K562 (cell line): ENCODE data around the gene PSMB8.

Experiments used
- ATF7 ChIP-seq: fragments of 450-650 bp; IDR thresholded peaks from 2 replicates; pipeline ENCODE4 v1.7.1; 2014; ENCODE audit warnings: mild to moderate bottlenecking, moderate library complexity
- SIN3B ChIP-seq: fragments of 450-650 bp; IDR thresholded peaks from 2 replicates; pipeline ENCODE4 v1.6.1; 2017; ENCODE audit warnings: low read depth, mild to moderate bottlenecking, moderate library complexity
- TGIF2 ChIP-seq: sonication (generic); formaldehyde crosslinking; IDR thresholded peaks from 2 replicates; pipeline ENCODE4 v1.8.1; 2022; ENCODE audit warnings: mild to moderate bottlenecking, missing genetic modification reagents, moderate library complexity
- ZNF175 ChIP-seq: fragments of 200-800 bp; sonication (Bioruptor generic); IDR thresholded peaks from 2 replicates; pipeline ENCODE4 v1.6.1; 2016; ENCODE audit warnings: low read depth, mild to moderate bottlenecking, missing genetic modification characterization, missing compliant biosample characterization
- ZNF184 ChIP-seq: sonication (generic); formaldehyde crosslinking; IDR thresholded peaks from 2 replicates; pipeline ENCODE4 v1.5.0; 2020; ENCODE audit warnings: missing genetic modification reagents
- TF ChIP-seq, protein P1 (sequence below): sonication (generic); IDR thresholded peaks from 2 replicates; pipeline ENCODE4 v1.6.1; 2016

- no peak for TF ChIP-seq ATF7
- no peak for TF ChIP-seq SIN3B
- no peak for TF ChIP-seq ZNF184
- TF ChIP-seq, protein P1, sequence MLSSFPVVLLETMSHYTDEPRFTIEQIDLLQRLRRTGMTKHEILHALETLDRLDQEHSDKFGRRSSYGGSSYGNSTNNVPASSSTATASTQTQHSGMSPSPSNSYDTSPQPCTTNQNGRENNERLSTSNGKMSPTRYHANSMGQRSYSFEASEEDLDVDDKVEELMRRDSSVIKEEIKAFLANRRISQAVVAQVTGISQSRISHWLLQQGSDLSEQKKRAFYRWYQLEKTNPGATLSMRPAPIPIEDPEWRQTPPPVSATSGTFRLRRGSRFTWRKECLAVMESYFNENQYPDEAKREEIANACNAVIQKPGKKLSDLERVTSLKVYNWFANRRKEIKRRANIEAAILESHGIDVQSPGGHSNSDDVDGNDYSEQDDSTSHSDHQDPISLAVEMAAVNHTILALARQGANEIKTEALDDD = no peak; the same call in 1 of the 2 replicates
- TF ChIP-seq ZNF175 (CRISPR knock-in tag) = no peak
- TF ChIP-seq TGIF2 (CRISPR knock-in tag) = no peak
Observed at GRCh38 chr6:32857156-32857891, 13.5 kb upstream of the PSMB8 start.
